ENCODE results near the gene CREB1. TPM values are rescaled to one million over a fixed set of nuclear protein-coding genes. Genes with fewer than 3 reads are reported as not detected.
A peak's percentile ranks its signal among the peaks of the same experiment; 100 is the strongest.

CREB1 gene
- total RNA-seq, 4 donors from 2014 or later, result 33.9 to 44.3 (median 37.1) TPM

DNA sequence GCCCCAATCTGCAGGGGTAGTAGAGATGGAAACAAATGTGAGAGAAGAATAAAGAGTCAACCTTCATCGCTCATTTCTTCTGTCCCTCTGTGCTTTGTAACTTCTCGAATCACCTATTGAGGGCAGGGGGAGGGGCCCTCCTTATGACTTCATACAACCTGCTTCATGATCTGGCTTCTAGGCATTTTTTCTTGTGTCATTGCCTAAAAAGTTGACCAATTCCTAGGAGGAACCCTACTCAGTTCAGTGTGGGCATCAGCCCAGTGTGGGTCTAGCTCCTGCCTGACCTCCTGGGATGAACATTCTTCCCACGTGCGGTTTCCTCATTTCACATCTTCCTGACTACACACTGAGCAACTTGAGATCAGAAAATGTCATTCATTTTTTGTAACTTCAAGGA, 46.3 kb upstream of the CREB1 start:
- no peak for DNase-seq
- 85 to 98% methylated on average over 4 of the region's 4 CpGs for WGBS, 2 donors
- no peak for TF ChIP-seq POLR2A (IDR thresholded peaks at IDR 0.05)
- TF ChIP-seq, protein P1, sequence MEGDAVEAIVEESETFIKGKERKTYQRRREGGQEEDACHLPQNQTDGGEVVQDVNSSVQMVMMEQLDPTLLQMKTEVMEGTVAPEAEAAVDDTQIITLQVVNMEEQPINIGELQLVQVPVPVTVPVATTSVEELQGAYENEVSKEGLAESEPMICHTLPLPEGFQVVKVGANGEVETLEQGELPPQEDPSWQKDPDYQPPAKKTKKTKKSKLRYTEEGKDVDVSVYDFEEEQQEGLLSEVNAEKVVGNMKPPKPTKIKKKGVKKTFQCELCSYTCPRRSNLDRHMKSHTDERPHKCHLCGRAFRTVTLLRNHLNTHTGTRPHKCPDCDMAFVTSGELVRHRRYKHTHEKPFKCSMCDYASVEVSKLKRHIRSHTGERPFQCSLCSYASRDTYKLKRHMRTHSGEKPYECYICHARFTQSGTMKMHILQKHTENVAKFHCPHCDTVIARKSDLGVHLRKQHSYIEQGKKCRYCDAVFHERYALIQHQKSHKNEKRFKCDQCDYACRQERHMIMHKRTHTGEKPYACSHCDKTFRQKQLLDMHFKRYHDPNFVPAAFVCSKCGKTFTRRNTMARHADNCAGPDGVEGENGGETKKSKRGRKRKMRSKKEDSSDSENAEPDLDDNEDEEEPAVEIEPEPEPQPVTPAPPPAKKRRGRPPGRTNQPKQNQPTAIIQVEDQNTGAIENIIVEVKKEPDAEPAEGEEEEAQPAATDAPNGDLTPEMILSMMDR (IDR thresholded peaks at IDR 0.05), result no peak
- H3K4me1 ChIP-seq, result peaks cover 0 to 13% (median 7%) of the 10 kb centered on the region in 3 donors
- no peaks in the 10 kb centered on the region for H3K9me3 ChIP-seq
- H3K36me3 ChIP-seq, result no peaks in the 10 kb centered on the region
- no peak overlapping the region for H3K27ac ChIP-seq
- H3K4me3 ChIP-seq, result no peak overlapping the region
- H3K27me3 ChIP-seq, result no peaks in the 10 kb centered on the region
- intact Hi-C loops (cut with DNase I), result no loop called here

DNA sequence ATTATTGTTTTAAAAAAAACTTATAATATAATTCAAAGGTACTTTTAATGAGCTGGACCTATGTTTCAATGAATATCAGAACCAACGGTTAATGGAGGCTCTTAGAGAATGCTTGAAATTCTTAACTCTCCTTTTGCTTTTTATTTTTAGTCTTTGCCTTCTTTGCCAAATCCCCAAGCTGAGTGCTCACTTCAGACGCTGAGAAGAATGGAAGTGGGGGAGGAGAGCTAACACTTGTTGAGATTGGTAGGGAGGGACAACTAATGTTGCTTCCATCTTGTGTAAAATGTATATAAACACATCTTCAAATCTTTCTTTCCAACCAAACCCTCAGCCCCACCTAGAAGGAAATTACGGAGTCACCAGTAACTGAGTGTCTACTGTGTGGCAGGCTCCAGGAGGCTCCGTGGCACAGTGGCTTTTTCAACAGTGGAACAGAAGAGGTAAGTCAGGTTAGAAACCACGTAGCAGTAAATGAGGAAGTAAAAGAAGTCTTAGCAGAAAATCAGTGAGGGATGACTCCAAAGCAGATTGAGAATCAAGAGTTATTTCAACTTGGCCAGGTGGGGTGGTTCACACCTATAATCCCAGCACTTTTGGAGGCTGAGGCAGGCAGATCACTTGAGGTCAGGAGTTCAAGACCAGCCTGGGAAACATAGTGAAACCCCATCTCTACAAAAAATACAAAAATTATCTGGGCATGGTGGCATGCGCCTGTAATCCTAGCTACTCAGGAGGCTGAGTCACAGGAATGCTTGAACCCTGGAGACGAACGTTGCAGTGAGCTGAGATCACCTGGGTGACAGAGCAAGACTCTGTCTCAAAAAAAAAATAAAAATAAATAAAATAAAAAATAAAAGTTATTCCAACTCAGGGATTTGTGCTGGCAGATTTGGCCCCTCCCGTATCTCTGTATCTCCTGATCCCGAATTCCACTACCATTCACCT, 45.0 kb upstream of the CREB1 start:
- no peak for DNase-seq

DNA sequence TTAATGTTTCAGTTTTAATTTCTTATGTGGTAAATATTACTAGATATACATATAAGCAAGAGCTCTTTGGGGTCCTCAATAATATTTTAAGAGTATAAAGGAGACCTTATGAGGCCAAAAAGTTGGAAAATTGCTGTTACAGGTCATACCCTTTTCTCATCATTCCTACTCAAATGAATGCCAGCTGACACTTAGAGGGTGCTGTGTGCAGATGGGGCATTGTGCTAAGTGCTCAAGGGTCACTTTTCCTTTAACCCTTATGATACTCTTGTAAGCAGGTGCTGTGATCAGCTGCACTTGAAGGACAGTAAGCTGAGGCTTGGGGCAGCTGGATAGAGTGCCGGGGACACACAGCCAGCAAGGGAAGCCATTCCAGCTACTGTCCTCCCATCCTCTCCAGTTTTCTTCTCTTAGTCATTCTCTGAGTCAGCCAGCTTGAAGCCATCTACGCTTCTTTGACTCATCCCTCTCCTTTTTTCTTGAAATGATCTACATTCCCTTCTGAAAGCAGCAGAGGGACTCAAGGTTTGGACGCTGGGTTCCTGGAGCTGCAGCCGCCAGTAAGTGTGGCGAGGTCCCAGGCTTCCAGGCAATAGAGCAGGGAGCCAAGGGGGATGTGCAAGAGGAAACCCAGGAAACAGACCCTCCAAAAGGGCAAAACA, 42.0 kb upstream of the CREB1 start:
- intact Hi-C loops (cut with DNase I), result no loop called here
- H3K36me3 ChIP-seq, result no peaks in the 10 kb centered on the region
- WGBS, 2 donors, result 43 to 46% methylated on average over 4 to 5 of the region's 5 CpGs
- no peaks in the 10 kb centered on the region for H3K27me3 ChIP-seq
- no peak overlapping the region for H3K27ac ChIP-seq
- DNase-seq, result no peak
- no peak overlapping the region for H3K4me3 ChIP-seq
- no peaks in the 10 kb centered on the region for H3K9me3 ChIP-seq
- no peak for TF ChIP-seq POLR2A (IDR thresholded peaks at IDR 0.05)
- TF ChIP-seq, protein P1 (IDR thresholded peaks at IDR 0.05), result peak in 1 of 6 experiments; percentile 15
- H3K4me1 ChIP-seq, result no peaks in the 10 kb centered on the region

More for the DNA sequence above, 45.0 kb upstream of the CREB1 start:
- Histone ChIP-seq H3K9me3 (no peaks in the 10 kb centered on the region), H3K36me3 (no peaks in the 10 kb centered on the region), H3K4me1 (peaks cover 0 to 13% (median 7%) of the 10 kb centered on the region in 3 donors), H3K27ac (no peak overlapping the region), H3K27me3 (no peaks in the 10 kb centered on the region), H3K4me3 (no peak overlapping the region)
- 66 to 80% methylated on average over 10 of the region's 10 CpGs for WGBS, 2 donors
- no peak for TF ChIP-seq POLR2A (IDR thresholded peaks at IDR 0.05)
- TF ChIP-seq, protein P1 (IDR thresholded peaks at IDR 0.05), result no peak
- intact Hi-C loops (cut with DNase I), result no loop called here

DNA sequence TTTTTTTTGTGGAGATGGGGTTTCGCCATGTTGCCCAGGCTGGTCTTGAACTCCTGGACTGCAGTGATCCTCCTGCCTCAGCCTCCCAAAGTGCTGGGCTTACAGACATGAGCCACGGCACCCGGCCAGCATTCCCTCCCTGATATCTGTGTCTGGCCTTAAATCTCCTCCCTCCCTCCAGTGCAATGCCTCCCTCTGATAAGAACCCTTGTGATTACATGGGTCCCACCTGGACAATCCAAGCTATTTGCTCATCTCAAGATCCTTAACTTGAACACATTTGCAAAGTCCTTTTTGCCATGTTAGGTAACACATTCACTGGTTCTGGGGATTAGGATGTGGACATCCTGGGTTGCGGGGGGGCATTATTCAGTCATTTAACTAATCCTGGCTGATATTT, 40.5 kb upstream of the CREB1 start:
- WGBS, 2 donors, result 100% methylated on average over 4 of the region's 4 CpGs
- intact Hi-C loops (cut with DNase I), result no loop called here
- Histone ChIP-seq H3K4me3 (no peak overlapping the region), H3K36me3 (no peaks in the 10 kb centered on the region), H3K4me1 (no peaks in the 10 kb centered on the region), H3K9me3 (no peaks in the 10 kb centered on the region), H3K27ac (no peak overlapping the region), H3K27me3 (no peaks in the 10 kb centered on the region)
- no peak for TF ChIP-seq POLR2A (IDR thresholded peaks at IDR 0.05)
- DNase-seq, result no peak

DNA sequence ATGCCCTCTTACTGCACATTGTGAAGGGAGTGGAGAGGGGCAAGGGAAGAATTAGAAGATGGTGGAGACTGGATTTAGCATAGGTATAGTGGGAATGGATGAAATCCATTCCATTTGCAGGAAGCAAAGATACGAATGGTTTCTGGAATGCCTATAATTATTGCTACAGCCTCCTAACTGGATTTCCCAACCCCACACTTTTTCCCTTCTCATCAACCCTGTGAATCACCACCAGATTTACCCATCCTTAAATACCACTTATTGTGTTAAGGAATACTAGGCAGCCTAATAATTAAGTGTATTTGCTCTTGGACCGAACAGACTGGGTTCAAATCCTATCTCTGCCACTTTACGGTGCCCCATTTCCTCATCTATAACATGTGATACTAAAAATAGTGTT, 39.3 kb upstream of the CREB1 start:
- DNase-seq, result no peak
- no peaks in the 10 kb centered on the region for H3K9me3 ChIP-seq
- H3K27me3 ChIP-seq, result no peaks in the 10 kb centered on the region
- no peak overlapping the region for H3K27ac ChIP-seq
- WGBS, 2 donors, result 92 to 93% methylated on average over 3 of the region's 3 CpGs
- intact Hi-C loops (cut with DNase I), result no loop called here
- H3K4me1 ChIP-seq, result no peaks in the 10 kb centered on the region
- H3K4me3 ChIP-seq, result no peak overlapping the region
- TF ChIP-seq POLR2A (IDR thresholded peaks at IDR 0.05), result no peak
- TF ChIP-seq, protein P1 (IDR thresholded peaks at IDR 0.05), result no peak
- no peaks in the 10 kb centered on the region for H3K36me3 ChIP-seq
